ENCODE data around the gene EDARADD. TPM values are rescaled to one million over a fixed set of nuclear protein-coding genes. Genes with fewer than 3 reads are reported as not detected.

EDARADD gene
- total RNA-seq, 1 donor from 2014 or later = 9.4 TPM

GRCh38 chr1:236468625-236469024 lies 74.5 kb downstream of the EDARADD start:
- no peak for DNase-seq (ENCODE audit: low spot score)
- no peak for TF ChIP-seq CTCF (IDR thresholded peaks at IDR 0.05; ENCODE audit: unreplicated experiment)
- Mint-ChIP-seq H3K4me1 (ENCODE audit: unreplicated experiment) (no peaks in the 10 kb centered on the region), H3K27ac (ENCODE audit: unreplicated experiment) (no peak overlapping the region), H3K9me3 (ENCODE audit: unreplicated experiment) (no peaks in the 10 kb centered on the region), H3K27me3 (ENCODE audit: unreplicated experiment) (peaks cover 2% of the 10 kb centered on the region), H3K4me3 (ENCODE audit: unreplicated experiment) (no peak overlapping the region), H3K36me3 (ENCODE audit: low read depth, unreplicated experiment) (peaks cover 15% of the 10 kb centered on the region)

GRCh38 chr1:236469466-236469865 lies 75.4 kb downstream of the EDARADD start:
- DNase-seq (ENCODE audit: low spot score) = no peak
- Mint-ChIP-seq H3K27ac (ENCODE audit: unreplicated experiment) (no peak overlapping the region), H3K27me3 (ENCODE audit: unreplicated experiment) (peaks cover 2% of the 10 kb centered on the region), H3K4me1 (ENCODE audit: unreplicated experiment) (no peaks in the 10 kb centered on the region), H3K9me3 (ENCODE audit: unreplicated experiment) (no peaks in the 10 kb centered on the region), H3K4me3 (ENCODE audit: unreplicated experiment) (no peak overlapping the region), H3K36me3 (ENCODE audit: low read depth, unreplicated experiment) (peaks cover 15% of the 10 kb centered on the region)
- no peak for TF ChIP-seq CTCF (IDR thresholded peaks at IDR 0.05; ENCODE audit: unreplicated experiment)

GRCh38 chr1:236471096-236471495 lies 77.0 kb downstream of the EDARADD start:
- Mint-ChIP-seq H3K27ac (ENCODE audit: unreplicated experiment) (no peak overlapping the region), H3K4me1 (ENCODE audit: unreplicated experiment) (no peaks in the 10 kb centered on the region), H3K9me3 (ENCODE audit: unreplicated experiment) (no peaks in the 10 kb centered on the region), H3K27me3 (ENCODE audit: unreplicated experiment) (no peaks in the 10 kb centered on the region), H3K4me3 (ENCODE audit: unreplicated experiment) (no peak overlapping the region), H3K36me3 (ENCODE audit: low read depth, unreplicated experiment) (peaks cover 5% of the 10 kb centered on the region)
- no peak for TF ChIP-seq CTCF (IDR thresholded peaks at IDR 0.05; ENCODE audit: unreplicated experiment)
- no peak for DNase-seq (ENCODE audit: low spot score)

DNA sequence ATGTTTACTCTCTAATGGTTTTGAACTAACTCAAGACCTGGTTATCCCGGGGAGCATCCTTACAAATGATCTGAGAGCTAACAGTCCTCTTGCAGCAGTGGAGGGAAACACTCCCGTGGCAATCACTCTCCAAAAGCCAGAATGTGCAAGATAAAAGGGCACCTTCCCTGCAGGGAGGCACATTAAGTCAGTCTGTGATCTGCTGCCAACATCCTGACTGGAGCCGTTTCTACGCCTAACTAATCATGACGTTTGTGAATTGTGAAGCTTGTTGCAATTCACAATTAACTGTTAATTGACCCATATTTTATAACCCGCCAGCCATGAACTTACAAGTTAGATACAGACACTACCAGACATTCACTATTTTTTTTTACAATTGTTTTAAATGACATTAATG lies 77.6 kb downstream of the EDARADD start:
- H3K4me1 Mint-ChIP-seq (ENCODE audit: unreplicated experiment) = no peaks in the 10 kb centered on the region
- no peak for TF ChIP-seq CTCF (IDR thresholded peaks at IDR 0.05; ENCODE audit: unreplicated experiment)
- H3K9me3 Mint-ChIP-seq (ENCODE audit: unreplicated experiment) = no peaks in the 10 kb centered on the region
- DNase-seq (ENCODE audit: low spot score) = no peak
- no peak overlapping the region for H3K4me3 Mint-ChIP-seq (ENCODE audit: unreplicated experiment)
- H3K27me3 Mint-ChIP-seq (ENCODE audit: unreplicated experiment) = no peaks in the 10 kb centered on the region
- H3K36me3 Mint-ChIP-seq (ENCODE audit: low read depth, unreplicated experiment) = no peaks in the 10 kb centered on the region
- no peak overlapping the region for H3K27ac Mint-ChIP-seq (ENCODE audit: unreplicated experiment)

- no peak overlapping the region for H3K4me3 Mint-ChIP-seq (ENCODE audit: unreplicated experiment)
- H3K36me3 Mint-ChIP-seq (ENCODE audit: low read depth, unreplicated experiment) = no peaks in the 10 kb centered on the region
- TF ChIP-seq CTCF (IDR thresholded peaks at IDR 0.05; ENCODE audit: unreplicated experiment) = no peak
- H3K27ac Mint-ChIP-seq (ENCODE audit: unreplicated experiment) = no peak overlapping the region
- no peaks in the 10 kb centered on the region for H3K4me1 Mint-ChIP-seq (ENCODE audit: unreplicated experiment)
- DNase-seq (ENCODE audit: low spot score) = no peak
- H3K9me3 Mint-ChIP-seq (ENCODE audit: unreplicated experiment) = no peaks in the 10 kb centered on the region
- H3K27me3 Mint-ChIP-seq (ENCODE audit: unreplicated experiment) = no peaks in the 10 kb centered on the region
Measured at GRCh38 chr1:236472850-236473788, 79.0 kb downstream of the EDARADD start.
